Measurements from ENCODE around the gene SLC12A1.

DNA sequence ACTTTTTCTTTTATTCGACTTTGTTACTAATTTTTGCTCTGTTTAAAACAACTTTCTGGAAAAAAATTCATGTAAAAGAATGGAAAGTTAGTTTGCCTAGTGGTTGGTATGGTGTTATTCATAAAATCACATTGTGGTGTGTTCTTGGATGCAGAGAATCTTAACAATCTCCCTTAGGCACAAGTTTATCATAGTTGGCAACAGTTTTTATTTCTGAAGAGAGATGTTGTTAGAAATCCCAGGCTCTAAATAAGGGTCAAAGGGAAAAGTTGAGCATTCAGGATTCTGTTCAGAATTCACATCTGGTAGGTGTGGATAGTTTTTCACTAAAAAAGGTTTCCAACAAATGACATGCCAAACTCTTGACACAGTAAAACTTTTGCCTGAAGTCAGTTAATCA is 131.5 kb downstream of the SLC12A1 start:
- TF ChIP-seq, protein P1, sequence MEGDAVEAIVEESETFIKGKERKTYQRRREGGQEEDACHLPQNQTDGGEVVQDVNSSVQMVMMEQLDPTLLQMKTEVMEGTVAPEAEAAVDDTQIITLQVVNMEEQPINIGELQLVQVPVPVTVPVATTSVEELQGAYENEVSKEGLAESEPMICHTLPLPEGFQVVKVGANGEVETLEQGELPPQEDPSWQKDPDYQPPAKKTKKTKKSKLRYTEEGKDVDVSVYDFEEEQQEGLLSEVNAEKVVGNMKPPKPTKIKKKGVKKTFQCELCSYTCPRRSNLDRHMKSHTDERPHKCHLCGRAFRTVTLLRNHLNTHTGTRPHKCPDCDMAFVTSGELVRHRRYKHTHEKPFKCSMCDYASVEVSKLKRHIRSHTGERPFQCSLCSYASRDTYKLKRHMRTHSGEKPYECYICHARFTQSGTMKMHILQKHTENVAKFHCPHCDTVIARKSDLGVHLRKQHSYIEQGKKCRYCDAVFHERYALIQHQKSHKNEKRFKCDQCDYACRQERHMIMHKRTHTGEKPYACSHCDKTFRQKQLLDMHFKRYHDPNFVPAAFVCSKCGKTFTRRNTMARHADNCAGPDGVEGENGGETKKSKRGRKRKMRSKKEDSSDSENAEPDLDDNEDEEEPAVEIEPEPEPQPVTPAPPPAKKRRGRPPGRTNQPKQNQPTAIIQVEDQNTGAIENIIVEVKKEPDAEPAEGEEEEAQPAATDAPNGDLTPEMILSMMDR (conservative IDR thresholded peaks at IDR 0.05 in 1 of 2, IDR thresholded peaks at IDR 0.05 in 1 of 2; ENCODE audit: extremely low read depth in 1 of 2, insufficient read depth in 1 of 2, low read depth in 1 of 2, low read length in 2 of 2), result no peak
- no peak for TF ChIP-seq EZH2 (IDR thresholded peaks at IDR 0.05; ENCODE audit: borderline replicate concordance, low read length)

All from mammary epithelial cell (primary cell).